ENCODE results near the gene BABAM2. TPM values are rescaled to one million over a fixed set of nuclear protein-coding genes. Genes with fewer than 3 reads are reported as not detected.
"Not testable (repeated sequence)": the region's sequence is repeated elsewhere in the genome, so short reads cannot be mapped to it uniquely, and the experiment has no call there.

BABAM2 gene
- total RNA-seq, 1 donor from 2014 or later: 35.3 TPM

GRCh38 chr2:28098501-28099225 is 208.1 kb downstream of the BABAM2 start:
- H3K36me3 ChIP-seq (ENCODE audit: control insufficient read depth, insufficient read depth, low read length): no peaks in the 10 kb centered on the region
- TF ChIP-seq, protein P1, sequence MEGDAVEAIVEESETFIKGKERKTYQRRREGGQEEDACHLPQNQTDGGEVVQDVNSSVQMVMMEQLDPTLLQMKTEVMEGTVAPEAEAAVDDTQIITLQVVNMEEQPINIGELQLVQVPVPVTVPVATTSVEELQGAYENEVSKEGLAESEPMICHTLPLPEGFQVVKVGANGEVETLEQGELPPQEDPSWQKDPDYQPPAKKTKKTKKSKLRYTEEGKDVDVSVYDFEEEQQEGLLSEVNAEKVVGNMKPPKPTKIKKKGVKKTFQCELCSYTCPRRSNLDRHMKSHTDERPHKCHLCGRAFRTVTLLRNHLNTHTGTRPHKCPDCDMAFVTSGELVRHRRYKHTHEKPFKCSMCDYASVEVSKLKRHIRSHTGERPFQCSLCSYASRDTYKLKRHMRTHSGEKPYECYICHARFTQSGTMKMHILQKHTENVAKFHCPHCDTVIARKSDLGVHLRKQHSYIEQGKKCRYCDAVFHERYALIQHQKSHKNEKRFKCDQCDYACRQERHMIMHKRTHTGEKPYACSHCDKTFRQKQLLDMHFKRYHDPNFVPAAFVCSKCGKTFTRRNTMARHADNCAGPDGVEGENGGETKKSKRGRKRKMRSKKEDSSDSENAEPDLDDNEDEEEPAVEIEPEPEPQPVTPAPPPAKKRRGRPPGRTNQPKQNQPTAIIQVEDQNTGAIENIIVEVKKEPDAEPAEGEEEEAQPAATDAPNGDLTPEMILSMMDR (IDR thresholded peaks at IDR 0.05; ENCODE audit: insufficient read depth, low read length, poor library complexity, severe bottlenecking): no peak
- no peak for DNase-seq (ENCODE audit: low read depth)
- no peak overlapping the region for H3K4me3 ChIP-seq (ENCODE audit: low read depth, low read length)
- no peaks in the 10 kb centered on the region for H3K27me3 ChIP-seq (ENCODE audit: control insufficient read depth, insufficient read depth, low read length)

DNA sequence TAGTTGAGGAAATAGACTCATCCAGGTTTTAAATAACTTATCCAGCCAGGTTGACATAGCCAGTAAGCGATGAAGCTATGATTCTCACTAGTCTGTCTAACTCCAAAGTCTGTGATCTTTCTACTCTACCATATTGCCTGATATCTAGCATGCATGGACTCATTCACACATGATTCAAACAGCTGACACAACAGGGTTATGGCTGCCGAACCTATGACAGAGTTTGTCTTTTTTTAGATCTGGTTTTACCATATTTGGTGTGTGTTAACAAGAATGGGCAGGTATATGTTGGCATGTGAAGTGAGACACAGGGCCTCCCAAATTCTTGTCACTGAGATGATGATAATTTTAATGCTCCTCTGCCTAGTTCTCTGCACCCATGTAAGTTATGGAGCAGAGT is 210.6 kb downstream of the BABAM2 start:
- Histone ChIP-seq H3K4me3 (ENCODE audit: low read depth, low read length) (no peak overlapping the region), H3K36me3 (ENCODE audit: control insufficient read depth, insufficient read depth, low read length) (no peaks in the 10 kb centered on the region), H3K27me3 (ENCODE audit: control insufficient read depth, insufficient read depth, low read length) (no peaks in the 10 kb centered on the region)
- TF ChIP-seq, protein P1 (IDR thresholded peaks at IDR 0.05; ENCODE audit: insufficient read depth, low read length, poor library complexity, severe bottlenecking): no peak
- DNase-seq (ENCODE audit: low read depth): no peak

- no peak for DNase-seq (ENCODE audit: low read depth)
- TF ChIP-seq, protein P1 (IDR thresholded peaks at IDR 0.05; ENCODE audit: insufficient read depth, low read length, poor library complexity, severe bottlenecking): no peak
Observed at GRCh38 chr2:28101892-28102291, 211.4 kb downstream of the BABAM2 start.

DNA sequence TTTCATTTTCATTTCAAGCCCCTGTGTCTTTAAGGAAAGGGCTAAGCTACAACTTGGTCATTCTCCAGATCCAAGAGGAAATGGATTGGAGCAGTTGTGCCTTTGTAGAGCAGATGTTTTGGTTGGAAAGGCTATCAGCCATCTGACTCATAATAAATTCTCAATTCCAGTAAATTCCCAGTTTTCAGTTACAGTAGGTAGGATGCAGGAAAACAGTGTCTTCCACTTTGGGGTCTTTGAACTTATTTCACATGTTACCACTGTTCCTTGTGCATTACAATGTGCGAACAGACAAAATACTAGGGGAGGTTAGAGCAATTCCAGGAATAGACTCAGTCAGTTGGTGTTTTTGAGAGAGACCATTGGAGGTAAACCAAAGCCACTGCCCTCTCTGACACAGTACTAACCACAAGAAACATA is 211.9 kb downstream of the BABAM2 start:
- DNase-seq (ENCODE audit: low read depth): no peak
- no peaks in the 10 kb centered on the region for H3K36me3 ChIP-seq (ENCODE audit: control insufficient read depth, insufficient read depth, low read length)
- TF ChIP-seq, protein P1 (IDR thresholded peaks at IDR 0.05; ENCODE audit: insufficient read depth, low read length, poor library complexity, severe bottlenecking): no peak
- no peaks in the 10 kb centered on the region for H3K27me3 ChIP-seq (ENCODE audit: control insufficient read depth, insufficient read depth, low read length)
- no peak overlapping the region for H3K4me3 ChIP-seq (ENCODE audit: low read depth, low read length)

More at GRCh38 chr2:28101892-28102291, 211.4 kb downstream of the BABAM2 start:
- Histone ChIP-seq H3K27me3 (ENCODE audit: control insufficient read depth, insufficient read depth, low read length) (no peaks in the 10 kb centered on the region), H3K4me3 (ENCODE audit: low read depth, low read length) (no peak overlapping the region), H3K36me3 (ENCODE audit: control insufficient read depth, insufficient read depth, low read length) (no peaks in the 10 kb centered on the region)

DNA sequence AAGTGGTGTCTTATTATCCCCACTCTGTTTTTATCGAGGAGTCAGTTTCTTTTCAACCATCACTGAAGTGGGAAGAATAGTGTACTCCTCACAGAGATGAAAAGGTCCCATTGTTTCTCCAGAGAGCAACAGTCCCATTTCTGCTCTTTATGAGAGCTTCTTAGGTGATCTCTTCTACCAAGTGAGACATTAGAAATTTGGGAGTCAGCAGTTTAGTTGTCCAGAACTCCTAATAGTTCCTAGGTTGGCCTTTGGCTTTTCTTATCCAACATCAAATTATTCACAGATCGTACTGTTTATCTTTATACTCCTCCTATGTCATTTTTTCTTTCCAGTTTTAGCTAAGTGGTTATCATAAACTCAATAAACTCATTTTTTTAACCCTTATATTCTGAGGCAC is 213.1 kb downstream of the BABAM2 start:
- Histone ChIP-seq H3K4me3 (ENCODE audit: low read depth, low read length) (no peak overlapping the region), H3K27me3 (ENCODE audit: control insufficient read depth, insufficient read depth, low read length) (no peaks in the 10 kb centered on the region), H3K36me3 (ENCODE audit: control insufficient read depth, insufficient read depth, low read length) (no peaks in the 10 kb centered on the region)
- TF ChIP-seq, protein P1 (IDR thresholded peaks at IDR 0.05; ENCODE audit: insufficient read depth, low read length, poor library complexity, severe bottlenecking): no peak
- no peak for DNase-seq (ENCODE audit: low read depth)

DNA sequence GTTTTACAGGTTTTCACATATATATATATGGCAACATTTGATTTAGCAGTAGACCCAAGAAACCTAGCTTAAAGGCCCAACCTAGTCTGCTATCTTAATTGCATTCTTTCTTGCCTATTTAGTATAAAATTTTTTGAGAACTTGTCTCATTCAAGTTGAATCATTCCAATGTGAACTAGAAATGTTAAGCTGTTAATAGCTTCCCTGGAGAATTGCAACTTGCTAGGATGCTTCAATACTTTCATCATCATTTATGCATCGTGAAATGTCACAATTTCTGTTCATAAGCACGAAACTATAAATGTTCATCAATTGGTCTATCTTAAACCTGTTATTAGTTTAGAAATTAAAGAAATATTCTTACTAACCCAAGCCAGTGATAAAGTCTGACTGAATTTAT is 217.6 kb downstream of the BABAM2 start:
- TF ChIP-seq, protein P1 (IDR thresholded peaks at IDR 0.05; ENCODE audit: insufficient read depth, low read length, poor library complexity, severe bottlenecking): no peak
- H3K36me3 ChIP-seq (ENCODE audit: control insufficient read depth, insufficient read depth, low read length): no peaks in the 10 kb centered on the region
- DNase-seq (ENCODE audit: low read depth): no peak
- H3K27me3 ChIP-seq (ENCODE audit: control insufficient read depth, insufficient read depth, low read length): no peaks in the 10 kb centered on the region
- H3K4me3 ChIP-seq (ENCODE audit: low read depth, low read length): no peak overlapping the region

- H3K36me3 ChIP-seq (ENCODE audit: control insufficient read depth, insufficient read depth, low read length); DNase-seq (ENCODE audit: low read depth); H3K27me3 ChIP-seq (ENCODE audit: control insufficient read depth, insufficient read depth, low read length); H3K4me3 ChIP-seq (ENCODE audit: low read depth, low read length): not testable (repeated sequence)
Observed at GRCh38 chr2:28113771-28114170, 223.2 kb downstream of the BABAM2 start.
